ENCODE data around the gene RUNX2.

- TF ChIP-seq, protein P1, sequence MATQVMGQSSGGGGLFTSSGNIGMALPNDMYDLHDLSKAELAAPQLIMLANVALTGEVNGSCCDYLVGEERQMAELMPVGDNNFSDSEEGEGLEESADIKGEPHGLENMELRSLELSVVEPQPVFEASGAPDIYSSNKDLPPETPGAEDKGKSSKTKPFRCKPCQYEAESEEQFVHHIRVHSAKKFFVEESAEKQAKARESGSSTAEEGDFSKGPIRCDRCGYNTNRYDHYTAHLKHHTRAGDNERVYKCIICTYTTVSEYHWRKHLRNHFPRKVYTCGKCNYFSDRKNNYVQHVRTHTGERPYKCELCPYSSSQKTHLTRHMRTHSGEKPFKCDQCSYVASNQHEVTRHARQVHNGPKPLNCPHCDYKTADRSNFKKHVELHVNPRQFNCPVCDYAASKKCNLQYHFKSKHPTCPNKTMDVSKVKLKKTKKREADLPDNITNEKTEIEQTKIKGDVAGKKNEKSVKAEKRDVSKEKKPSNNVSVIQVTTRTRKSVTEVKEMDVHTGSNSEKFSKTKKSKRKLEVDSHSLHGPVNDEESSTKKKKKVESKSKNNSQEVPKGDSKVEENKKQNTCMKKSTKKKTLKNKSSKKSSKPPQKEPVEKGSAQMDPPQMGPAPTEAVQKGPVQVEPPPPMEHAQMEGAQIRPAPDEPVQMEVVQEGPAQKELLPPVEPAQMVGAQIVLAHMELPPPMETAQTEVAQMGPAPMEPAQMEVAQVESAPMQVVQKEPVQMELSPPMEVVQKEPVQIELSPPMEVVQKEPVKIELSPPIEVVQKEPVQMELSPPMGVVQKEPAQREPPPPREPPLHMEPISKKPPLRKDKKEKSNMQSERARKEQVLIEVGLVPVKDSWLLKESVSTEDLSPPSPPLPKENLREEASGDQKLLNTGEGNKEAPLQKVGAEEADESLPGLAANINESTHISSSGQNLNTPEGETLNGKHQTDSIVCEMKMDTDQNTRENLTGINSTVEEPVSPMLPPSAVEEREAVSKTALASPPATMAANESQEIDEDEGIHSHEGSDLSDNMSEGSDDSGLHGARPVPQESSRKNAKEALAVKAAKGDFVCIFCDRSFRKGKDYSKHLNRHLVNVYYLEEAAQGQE (IDR thresholded peaks at IDR 0.05; ENCODE audit: low read depth): no peak
- no peak for TF ChIP-seq TAF1 (IDR thresholded peaks at IDR 0.05; ENCODE audit: low read depth)
- TF ChIP-seq EP300 (IDR thresholded peaks at IDR 0.05; ENCODE audit: borderline replicate concordance): no peak
- TF ChIP-seq, protein P2, sequence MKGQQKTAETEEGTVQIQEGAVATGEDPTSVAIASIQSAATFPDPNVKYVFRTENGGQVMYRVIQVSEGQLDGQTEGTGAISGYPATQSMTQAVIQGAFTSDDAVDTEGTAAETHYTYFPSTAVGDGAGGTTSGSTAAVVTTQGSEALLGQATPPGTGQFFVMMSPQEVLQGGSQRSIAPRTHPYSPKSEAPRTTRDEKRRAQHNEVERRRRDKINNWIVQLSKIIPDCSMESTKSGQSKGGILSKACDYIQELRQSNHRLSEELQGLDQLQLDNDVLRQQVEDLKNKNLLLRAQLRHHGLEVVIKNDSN (IDR thresholded peaks at IDR 0.05): no peak
- TF ChIP-seq MAX (IDR thresholded peaks at IDR 0.05): no peak
- no peak for TF ChIP-seq RAD21 (IDR thresholded peaks at IDR 0.05; ENCODE audit: low read depth)
- no peak for TF ChIP-seq TEAD4 (IDR thresholded peaks at IDR 0.05)
- TF ChIP-seq TCF12 (IDR thresholded peaks at IDR 0.05; ENCODE audit: low read depth): no peak
- TF ChIP-seq CREB1 (IDR thresholded peaks at IDR 0.05; ENCODE audit: low read depth): no peak
- TF ChIP-seq CEBPB (IDR thresholded peaks at IDR 0.05): no peak
- no peak for TF ChIP-seq YY1 (IDR thresholded peaks at IDR 0.05; ENCODE audit: low read depth)
- TF ChIP-seq EGR1 (IDR thresholded peaks at IDR 0.05): no peak
- no peak for TF ChIP-seq NFIC (IDR thresholded peaks at IDR 0.05)
These were observed 50.3 kb downstream of the RUNX2 start for GRCh38 chr6:45378334-45378926.
